SK-N-MC (cell line): ENCODE results near the gene NCKAP5L.

Experiments
- EZH2 ChIP-seq: fragments of 200-600 bp; sonication (generic); IDR thresholded peaks from one replicate; pipeline ENCODE4 v1.6.1; 2017; ENCODE audit warnings: antibody characterized with exemption
- POLR2AphosphoS5 ChIP-seq: IDR thresholded peaks from 2 replicates; pipeline ENCODE4 v1.6.1; 2012; ENCODE audit warnings: mild to moderate bottlenecking, low read depth, low read length, borderline replicate concordance

DNA sequence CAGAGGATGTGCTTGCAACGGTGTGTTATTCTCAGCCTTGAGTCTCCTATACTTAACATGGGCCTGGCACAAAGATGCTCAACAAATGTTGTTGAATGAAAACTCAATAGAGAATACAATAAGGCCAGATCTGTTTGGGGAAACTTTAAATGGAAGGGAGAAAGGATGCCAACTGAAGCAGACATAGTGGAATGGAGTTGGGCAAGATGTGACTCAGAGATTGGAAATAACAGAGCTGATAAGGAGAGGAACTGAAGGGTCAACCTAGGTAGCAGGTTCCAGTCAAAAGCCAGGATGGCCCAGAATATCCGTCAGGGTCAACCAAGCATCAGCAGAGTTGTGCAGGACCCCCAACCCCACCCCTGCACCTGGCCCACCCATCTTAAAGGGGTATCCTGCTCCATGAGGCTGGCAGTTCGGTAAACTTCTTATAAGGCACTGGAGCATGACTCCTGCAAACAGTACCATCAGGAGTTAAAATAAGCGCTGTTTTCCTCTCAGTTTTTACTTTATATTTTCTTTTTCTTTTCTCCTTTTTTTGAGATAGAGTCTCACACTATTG lies 15.7 kb upstream of the NCKAP5L start:
- TF ChIP-seq EZH2 (no peak), POLR2AphosphoS5 (no peak)
